ENCODE data around the gene CAMTA1.

CAMTA1 gene

DNA sequence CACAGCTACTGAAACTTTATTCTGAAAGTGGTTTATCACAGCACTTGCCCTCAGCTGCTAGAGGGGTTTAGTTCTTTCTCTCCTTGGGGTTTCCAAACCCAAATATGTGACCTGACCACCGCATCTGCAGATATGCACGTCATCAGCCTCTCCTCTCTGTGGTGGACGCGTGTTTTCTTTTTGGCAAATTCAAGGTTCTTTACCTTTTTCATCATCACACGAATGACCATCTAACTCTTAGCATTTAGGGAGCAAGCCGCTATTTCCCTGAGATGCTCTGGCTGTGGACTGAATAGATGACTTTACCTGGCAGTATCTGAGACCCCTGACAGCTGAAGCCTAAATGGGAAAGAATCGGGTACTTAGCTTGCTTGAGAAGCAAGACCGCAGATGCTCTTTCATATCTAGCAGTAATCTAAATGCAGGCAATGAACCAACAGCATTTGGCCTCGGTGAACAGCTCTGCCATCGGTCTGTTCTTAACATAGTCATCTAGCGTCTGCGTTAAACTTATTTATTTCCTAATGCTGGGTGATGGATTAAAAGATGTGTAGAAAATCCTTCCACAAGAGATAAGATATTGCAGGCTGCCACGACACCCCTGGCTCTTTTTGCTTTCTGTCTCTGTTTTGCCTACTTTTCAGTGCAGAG lies 463.4 kb downstream of the CAMTA1 start:
- no peak for DNase-seq

DNA sequence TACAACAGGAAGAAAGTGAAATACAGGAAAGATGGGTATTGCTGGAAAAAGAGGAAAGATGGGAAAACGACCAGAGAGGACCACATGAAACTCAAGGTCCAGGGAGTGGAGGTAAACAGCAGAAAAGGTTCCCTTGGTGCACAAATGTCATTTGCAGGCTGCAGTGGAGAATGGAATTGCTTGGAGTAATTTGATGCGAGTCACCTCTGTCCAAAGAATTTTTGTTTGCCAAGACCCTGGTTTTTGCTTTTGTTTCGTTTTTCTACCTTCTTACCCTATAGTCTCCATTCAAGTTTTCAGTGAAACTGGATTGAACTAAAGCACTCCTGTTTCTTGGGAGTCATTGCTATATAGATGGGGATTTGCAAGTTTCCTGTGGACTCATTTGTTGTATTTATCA lies 464.3 kb downstream of the CAMTA1 start:
- DNase-seq: no peak

DNA sequence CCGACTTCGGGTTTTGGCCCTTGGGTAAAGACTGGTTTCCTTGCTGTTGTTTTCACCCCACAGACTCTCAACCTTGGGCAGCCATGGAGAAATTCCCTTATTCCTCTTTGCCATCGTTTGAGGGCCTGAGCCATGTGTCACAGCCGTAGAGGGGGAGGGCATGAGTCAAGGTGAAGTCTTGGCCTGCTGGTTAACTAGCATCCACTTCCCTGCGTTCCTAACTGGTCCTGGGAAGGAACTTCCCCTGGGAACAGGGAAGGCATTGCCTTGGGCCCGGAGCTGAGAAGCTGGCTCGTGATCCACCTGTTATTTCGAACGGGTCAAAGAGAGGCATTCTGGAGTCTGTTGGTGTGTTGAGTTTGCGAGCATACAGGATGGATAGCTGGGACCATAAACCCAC lies 464.9 kb downstream of the CAMTA1 start:
- DNase-seq: no peak

DNA sequence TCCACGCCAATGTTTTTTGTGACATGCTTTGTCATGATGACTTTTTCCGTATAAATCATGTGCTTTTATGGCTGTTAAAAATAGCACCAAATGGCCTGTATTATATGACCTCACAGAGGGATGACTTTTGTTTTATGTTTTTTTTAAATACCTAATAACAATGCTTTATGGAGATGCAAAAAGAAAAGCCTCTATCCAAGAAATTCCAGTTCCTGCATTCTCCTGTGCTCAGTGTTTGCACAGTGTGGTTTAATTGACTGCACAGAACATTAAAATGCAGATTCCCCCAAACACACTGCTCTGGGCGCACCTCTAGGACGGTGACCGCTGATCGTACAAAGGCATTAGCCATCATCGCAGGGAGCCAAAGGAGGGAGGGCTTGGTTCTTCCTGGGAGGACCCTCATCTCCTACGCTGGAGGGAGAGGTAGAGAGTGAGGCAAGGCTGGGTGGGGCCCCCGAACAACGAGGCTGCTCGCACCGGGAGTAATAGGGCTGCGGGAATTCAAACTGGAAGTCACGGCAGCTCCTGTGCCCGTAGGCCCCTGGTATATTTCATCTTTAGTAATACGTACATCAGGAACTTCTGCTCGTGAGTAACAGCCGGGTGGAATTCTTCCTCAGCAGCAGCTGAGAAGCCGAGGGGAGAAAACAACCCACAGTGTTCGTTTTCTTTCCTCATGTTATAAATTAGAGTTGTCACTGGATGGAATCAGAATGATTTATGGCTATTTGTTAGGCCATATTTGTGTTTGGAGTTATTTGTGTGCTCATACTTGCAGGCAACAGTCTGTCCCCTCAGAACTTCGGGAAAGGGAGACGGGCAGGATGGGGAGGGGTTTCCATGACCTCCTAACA lies 465.6 kb downstream of the CAMTA1 start:
- DNase-seq: no peak

DNA sequence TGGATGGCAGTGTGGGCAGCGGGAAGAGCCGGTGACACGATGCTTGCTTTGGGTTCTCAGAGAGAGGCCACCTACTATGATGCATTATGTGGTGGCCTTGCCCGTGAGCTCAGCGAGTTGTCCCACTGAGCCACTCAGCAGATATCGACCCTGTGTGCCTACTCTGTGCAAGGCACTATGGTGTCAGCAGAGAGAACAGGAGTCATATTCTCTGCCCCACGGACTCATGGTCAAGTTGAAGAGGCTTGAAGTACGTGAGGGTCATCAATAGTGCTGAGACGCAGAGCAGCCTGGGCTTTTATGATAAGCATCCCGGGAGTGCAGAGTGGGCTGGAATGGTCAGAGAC lies 466.2 kb downstream of the CAMTA1 start:
- no peak for DNase-seq

DNA sequence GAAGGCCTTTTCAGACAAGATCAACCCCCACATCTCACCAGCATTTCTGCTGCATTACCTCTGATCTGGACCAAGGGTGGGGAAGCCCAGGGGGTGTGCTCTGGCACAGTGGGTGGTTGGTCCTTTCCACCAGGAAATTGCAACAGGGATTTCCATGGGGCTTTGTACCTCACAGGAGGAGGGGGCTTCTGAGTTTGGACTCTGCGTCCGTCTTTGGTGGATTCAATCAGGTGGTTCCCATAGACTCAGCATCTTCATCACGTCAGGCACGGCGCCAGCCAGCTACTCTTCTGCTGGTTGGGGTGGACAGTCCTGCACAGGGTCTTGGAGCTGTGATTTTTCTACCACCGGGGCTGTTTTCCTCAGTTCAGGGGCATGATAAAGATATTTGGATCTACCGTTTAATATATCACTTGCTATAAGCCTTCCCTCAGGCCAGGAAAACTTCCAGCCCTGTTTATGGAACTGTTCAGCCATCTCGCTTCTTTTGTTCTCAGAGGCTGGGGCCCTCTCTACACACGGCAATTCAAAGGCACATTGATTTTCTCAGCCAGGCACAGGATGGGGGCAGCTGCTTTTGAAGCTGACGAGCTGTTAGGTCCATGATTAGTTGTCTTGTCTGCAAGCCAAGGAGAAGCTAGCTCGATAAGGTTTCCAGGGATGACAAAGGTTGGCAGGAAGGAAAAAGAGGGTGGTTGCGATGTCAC lies 467.3 kb downstream of the CAMTA1 start:
- DNase-seq: no peak

DNA sequence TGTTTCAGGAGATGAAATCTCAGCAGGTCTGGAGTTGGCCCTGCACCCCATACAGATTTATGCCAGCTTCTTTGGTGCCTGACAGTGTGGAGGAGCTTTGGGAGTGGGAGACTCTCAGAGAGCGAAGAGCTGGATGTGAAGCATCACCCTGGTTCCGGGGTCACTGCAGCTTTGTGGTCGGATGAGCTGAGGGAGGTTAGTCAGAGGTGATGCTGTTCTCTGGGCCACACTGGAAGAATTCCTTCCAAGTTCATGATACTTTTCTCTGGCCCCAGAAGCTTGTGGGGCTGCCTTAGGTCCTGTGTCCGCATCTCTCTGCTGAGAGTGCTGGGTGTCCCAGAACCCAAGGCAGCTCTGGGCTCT lies 467.8 kb downstream of the CAMTA1 start:
- DNase-seq: no peak

DNA sequence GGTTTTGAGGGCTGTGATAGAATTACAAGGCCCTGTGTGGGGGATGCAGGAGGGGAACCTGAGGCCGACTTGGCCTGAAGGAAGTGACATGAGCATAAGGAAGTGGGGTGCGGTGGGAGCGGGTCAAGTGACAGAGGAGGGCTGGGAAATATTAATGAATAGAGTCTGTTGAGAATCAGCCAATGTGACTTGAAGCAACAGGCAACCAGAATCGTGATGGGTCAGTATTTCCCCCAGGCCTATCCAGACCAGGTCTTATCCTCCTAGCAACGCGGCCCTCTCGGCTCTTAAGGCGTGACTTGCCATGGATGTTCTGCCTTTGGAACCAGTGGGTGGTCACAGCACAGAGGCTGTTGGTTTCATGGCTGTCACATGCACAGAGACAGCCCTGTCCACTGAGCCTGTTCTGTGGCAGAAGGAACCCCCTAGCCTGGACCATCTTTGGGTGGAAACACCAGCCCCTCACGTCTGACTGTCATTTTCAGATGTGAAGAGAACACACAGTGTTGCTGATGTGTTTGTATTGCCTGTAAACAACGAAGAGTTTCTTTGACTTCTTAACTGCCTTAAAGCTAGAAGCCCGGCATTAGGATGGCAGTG lies 468.8 kb downstream of the CAMTA1 start:
- no peak for DNase-seq

DNA sequence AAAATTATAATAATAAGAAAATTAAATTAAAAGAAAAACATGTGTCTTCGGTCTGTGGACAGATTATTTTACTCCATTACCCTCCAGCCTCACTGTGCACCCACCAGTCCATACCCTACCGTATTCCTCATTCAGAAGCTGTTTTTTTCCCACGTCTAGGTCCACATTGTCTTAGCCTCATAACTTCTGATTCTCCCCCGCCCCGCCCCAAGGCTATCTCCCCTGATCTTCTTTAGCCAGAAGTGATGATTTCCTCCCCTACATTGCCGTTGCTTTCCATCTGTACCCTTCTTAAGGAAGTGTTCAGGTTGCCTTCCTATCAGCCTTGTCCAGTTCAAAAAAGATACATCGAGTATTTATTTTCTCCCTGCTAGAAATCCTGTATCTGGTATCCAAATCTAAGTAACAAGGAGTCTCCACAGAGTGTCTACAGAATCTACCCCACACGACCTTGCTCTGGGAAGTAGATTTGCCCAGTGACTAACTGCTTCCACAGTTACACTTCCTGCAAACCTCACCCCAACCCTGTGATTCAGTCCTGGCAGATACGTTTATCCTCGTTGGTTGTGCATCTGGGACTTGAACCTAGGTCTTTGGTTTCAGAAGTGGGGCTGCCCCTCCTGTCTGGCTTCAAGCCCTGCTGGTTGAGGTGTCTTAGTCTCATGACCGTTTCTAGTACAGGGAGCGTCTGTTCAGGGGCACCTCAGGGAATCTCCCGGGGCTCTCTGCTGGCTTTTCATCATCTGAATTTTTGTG lies 470.2 kb downstream of the CAMTA1 start:
- no peak for DNase-seq

DNA sequence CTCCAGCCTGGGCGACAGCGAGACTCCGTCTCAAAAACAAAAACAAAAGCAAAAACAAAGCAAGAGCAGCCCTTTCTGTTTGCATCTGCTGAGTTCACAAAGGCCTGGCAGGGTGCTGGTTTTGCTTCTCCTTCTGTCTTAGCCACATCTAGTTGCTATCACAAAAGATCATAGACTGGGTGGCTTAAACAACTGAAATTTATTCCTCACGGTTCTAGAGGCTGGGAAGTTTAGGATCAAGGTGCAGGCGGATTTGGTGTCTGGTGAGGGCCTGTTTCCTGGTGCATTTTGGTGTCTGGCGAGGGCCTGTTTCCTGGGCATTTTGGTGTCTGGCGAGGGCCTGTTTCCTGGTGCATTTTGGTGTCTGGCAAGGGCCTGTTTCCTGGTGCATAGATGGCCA lies 471.3 kb downstream of the CAMTA1 start:
- no peak for DNase-seq

DNA sequence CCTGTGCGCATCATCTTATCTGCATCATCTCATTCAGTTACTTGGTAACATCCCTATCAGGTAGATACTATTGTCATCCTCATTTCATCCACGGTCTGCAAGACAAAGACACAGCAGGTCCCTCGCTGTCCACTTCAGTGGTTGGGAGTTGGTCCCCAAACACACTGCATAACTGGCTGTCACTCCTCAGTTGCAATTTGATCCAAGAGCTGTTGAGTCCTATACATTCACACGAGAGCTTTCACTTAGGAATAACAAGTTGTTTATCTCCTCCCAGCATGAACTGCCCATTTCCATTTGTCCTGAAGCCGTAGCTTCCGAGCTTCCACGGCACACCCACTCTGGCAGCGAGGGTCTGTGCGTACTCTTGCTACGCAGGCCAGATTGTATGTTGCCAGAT lies 472.0 kb downstream of the CAMTA1 start:
- no peak for DNase-seq

DNA sequence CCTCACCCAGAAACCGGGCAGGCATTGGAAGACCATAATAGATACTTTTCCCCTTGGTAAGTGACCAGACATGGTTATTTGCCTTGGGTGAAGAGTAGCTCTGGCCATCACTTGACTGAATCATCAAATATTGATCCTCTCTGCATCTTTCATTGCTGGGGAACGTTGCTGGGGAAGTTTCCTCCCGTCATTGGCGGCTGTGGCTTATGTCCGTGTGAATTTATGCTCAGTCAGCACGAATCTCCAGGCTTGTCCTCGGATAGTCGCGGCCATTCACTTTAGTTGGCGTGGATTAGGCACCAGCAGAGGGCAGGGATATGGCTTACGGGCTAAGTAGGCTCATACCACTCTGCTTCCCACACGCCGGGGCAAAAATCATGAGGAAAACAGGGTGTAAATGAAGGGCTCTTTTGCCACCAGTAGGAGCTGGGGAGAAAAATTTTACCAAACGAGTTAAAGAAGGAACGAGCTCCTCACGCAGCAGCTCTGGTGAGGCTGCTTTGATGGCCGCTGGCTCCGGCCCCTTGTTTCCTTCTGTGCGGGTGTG lies 473.4 kb downstream of the CAMTA1 start:
- no peak for DNase-seq

DNA sequence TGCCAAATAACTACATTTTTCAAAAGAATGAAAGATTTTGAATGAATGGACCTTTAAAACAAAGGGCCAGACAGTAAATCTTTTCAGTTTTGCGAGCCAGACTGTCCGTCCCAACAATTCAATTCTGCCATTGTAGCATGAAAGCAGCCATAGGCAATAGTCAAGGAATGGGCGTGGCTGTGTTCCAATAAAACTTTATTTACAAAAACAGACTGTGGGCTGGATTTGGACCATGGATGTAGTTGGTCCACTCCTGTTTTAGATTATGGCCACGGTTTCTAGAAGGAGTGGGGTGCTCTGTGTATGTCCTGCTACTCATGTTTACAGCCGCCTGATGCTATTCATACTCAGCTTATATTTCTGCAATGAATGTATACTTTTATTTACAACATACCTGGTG lies 474.7 kb downstream of the CAMTA1 start:
- DNase-seq: no peak

DNA sequence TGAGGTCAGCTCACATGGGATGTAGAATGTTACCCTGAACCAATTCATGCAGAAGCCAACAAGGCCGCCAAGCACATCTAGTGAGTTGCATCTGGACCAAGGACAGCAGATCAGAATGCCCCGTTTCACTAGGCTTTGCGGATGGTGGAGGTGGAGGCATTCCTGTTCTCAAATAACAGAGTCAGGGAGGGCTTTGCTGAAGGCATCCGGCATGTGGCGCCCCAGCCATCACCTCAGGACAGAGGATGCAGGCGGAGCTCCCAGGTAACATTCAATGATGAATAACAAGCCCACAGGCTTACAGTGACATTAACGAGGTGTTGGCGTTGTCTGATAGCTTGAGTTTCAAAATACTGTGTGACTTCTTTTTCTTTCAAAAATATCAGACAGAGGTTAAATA lies 476.2 kb downstream of the CAMTA1 start:
- DNase-seq: no peak

DNA sequence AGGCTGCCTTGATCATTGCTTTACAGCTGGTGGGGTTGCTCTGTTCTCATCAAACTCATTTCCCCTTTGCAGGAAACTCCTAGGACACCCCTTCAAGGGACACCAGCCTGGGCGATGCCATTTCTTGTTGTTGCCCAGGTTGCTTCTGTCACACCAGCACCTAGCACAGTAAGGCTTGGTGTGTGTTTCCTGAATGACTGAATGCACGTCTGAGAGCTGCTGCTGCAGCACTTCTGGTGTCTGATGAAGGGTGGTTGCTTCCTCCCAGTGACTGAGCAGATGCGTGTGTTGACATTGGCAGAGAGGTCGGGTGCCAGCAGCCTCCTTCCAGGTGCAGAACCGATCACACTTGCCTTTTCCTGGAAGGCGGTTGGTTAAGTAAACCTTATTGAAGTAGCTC lies 477.4 kb downstream of the CAMTA1 start:
- DNase-seq: no peak

DNA sequence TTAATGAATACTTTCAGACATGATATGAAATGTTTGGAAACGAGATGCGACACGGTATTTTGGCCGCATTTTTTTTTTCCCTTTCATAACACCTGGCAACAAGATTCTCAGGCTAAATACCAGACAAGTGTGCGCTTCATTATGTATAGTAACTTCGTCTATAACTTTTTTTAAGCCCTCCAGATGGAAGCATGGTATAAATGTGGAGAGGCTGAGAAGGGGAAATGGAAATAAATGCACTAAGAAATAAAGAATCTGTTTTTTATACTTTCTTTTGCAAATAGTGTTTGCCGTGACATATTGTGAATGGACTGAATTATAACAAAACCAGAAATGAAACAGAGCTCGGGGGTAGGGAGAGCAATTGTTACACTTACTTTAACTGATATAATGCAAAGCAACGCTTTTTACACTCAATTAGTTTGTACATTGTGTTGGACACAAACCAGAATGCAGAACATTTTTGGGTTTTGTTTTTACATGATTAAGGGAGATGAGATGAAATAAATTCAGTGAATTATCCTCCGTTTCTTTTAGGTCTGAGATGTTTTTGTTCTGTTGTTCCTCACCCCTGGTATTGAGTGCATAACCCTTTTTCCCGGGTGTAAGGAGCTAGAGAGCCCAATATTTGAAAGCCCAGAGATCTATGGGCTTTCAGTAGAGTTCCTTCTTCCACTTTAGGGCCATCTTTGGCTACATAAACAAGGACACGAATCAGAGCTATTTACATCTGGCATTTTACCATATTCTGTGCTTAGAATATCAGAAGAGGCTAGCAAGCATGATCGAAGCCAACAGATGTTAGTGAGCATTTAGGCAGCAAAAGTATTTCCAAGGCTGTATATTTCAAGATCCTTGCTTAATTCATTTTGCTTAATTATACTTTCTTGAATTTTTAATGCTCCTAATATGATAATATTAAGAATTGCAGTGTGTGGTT lies 478.0 kb downstream of the CAMTA1 start:
- no peak for DNase-seq

DNA sequence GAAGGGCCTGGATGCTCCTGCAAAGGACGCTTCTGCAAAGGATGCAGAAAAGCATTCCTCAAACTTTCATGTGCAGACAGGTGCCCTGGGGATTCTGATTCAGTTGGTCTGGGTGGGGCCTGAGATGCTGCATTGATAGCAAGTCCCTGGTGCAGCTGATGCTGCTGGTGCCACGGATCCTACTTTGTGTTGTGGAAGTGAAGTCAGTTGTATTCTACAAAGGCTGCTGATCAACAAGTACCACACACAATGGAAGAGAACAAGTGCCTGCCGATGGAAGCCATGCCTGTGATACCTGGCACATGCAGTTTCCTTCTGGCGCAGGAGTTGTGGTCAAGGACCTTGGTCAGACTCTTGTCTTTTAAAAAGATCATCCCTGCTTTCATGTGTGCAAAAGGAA lies 478.8 kb downstream of the CAMTA1 start:
- DNase-seq: no peak

DNA sequence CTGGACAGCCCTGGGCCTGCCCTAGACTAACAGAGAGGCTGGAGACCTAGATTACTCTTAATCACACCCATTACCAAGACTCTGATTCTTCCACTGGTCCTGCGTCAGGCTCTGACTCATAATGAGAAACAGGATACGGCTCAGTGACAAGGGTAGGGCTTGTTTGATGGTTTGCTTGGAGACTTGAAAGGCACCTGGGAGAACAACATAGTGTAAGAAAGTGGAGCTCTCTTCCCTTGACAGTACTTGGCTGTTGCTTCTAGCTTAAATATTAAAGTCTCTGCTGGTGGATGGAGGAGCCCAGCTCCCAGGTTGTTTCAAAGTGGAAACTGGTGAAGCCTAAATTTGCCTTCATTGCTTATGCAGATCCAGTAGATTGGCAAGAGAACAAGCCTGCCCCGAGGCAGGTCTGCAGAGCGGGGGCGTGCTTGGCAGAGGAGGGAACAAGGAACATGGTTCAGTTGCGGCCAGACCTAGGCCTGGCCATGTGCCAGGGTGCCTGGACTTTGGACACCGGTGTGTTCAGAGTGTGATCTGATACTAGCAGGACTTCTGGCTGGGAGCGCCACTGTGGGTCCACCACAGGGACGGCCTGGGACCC lies 480.6 kb downstream of the CAMTA1 start:
- peak in 1 of 5 experiments; percentile 23 for DNase-seq

DNA sequence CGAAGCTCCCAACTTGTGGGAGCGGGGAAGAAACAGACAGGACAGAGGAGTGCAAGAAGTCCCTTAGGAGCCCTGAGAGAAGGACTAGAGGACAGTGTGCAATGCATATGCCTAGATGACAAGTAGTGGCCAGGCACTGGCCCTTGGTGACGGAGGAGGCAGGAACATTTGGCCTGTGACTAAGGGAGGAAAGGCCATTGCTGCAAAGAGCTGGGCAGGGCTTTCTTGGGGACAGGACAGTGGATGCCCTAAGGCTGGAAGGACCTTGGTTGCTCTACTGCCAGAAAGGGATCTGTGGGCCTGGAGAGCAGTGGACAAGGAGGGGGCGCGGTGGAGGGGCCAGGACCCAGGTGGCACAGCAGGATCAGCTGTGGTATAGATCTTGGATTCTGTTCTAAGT lies 481.3 kb downstream of the CAMTA1 start:
- DNase-seq: no peak

DNA sequence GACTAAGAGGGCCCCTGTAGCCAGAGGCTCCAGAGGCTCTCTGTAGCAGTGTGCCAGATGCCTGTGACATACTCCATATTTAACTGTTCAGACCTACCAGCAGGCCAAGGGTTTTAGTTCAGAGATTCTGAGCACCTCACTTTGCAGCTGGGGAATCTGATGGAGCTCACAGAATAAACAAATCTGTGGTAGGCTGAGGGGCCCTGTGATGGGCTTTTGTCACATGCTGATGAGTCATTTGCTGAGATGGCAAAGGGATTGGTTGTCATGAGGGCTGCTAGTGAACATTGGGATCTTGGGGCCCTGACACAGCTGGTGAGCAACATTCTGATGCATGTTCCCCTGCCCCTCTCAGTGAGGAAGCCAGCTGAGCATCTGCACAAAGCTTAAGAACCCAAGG lies 482.2 kb downstream of the CAMTA1 start:
- no peak for DNase-seq

DNA sequence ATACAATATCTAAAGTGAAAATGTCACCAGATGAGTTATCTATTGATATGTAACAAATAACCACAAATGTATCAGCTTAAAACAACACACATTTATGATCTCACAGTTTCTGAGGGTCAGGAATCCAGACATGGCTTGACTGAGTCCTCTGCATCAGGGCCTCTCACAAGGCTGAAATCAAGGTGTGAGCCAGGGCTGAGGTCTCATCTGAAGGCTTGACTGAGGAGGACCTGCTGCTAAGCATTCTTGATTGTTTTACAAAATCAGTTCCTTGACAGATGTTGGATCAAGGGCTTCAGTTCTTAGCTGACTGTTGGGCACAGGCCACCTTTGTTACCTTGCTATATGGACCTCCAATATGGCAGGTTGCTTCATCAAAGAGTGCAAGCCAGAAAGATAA lies 483.7 kb downstream of the CAMTA1 start:
- no peak for DNase-seq

Data from T-helper 2 cell (primary cell).